Spleen (tissue), 7 donors: ENCODE results near the gene UBP1.

ENCODE experiments used
- CTCF ChIP-seq, 11 experiments: fragments of 200-600 bp in 7 of 11; fragments of 450-650 bp in 4 of 11; sonication (generic) in 4 of 11; IDR thresholded peaks in 8 of 11; conservative IDR thresholded peaks in 3 of 11; 1 replicate in 7 of 11; 2 replicates in 4 of 11; pipeline versions ENCODE4 v1.4.0 to v1.8.0; 2016 to 2021; ENCODE audit warnings: antibody characterized with exemption in 11 of 11, inconsistent platforms in 4 of 11, mild to moderate bottlenecking in 1 of 11
- POLR2A ChIP-seq, 3 donors: fragments of 450-650 bp; IDR thresholded peaks; one replicate each; pipeline ENCODE4 v1.5.1; 2017; ENCODE audit warnings: antibody characterized with exemption in 3 of 3, mild to moderate bottlenecking in 1 of 3
- POLR2AphosphoS5 ChIP-seq, 3 donors: sonication (generic); formaldehyde crosslinking; IDR thresholded peaks; one replicate each; pipeline ENCODE4 v1.5.1; 2017; ENCODE audit warnings: antibody characterized with exemption in 3 of 3
- donor health status: DM: no; HTN: no; CAD: no; lungs with moderate emphysema.
- donor health status: DM: no; HTN: no; CAD: no.
- donor health status: DM: no; HTN: no; CAD: no.

- no peak for TF ChIP-seq POLR2AphosphoS5 (IDR thresholded peaks at IDR 0.05)
- no peak for TF ChIP-seq CTCF (IDR thresholded peaks at IDR 0.05 in 8 of 11, conservative IDR thresholded peaks at IDR 0.05 in 3 of 11)
- no peak for TF ChIP-seq POLR2A (IDR thresholded peaks at IDR 0.05)
These were observed 27.6 kb upstream of the UBP1 start for GRCh38 chr3:33467786-33468185.
